ENCODE measurements around the gene EPB41.
"Not testable (repeated sequence)": the region's sequence is repeated elsewhere in the genome, so short reads cannot be mapped to it uniquely, and the experiment has no call there.

Gene EPB41

DNA sequence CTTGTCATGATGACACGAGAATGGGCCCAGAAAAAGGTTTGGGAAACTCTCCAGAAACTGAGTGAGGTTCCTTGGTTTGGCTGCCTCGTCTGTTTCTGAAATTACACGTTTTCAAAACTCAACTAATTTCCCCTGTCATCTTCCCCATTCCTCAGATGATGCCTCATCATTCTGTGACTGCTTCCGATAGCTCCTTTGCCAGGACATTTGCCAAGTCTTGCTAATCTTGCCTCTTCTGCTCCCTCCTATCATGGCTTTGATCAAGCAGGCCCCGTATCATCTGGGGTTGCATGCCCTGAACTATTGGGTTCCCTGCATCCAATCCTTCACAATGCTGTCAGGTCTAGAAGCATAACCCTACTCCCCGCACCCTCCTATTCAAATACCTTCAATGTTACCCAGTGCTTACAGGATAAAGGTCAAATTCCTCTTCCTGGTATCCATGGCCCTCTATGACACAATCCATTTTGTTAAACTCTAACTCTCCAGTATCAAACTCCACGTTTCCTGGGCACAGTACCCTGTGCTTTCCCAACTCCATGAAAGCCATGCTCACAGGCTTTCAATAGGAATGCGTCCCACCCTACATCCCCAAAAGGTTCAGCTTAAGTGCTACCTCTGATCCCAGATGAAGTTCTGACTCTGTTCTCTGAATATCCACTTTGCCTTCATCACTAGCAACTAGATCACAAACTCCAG is 231.5 kb downstream of the EPB41 start:
- DNase-seq = no peak

DNA sequence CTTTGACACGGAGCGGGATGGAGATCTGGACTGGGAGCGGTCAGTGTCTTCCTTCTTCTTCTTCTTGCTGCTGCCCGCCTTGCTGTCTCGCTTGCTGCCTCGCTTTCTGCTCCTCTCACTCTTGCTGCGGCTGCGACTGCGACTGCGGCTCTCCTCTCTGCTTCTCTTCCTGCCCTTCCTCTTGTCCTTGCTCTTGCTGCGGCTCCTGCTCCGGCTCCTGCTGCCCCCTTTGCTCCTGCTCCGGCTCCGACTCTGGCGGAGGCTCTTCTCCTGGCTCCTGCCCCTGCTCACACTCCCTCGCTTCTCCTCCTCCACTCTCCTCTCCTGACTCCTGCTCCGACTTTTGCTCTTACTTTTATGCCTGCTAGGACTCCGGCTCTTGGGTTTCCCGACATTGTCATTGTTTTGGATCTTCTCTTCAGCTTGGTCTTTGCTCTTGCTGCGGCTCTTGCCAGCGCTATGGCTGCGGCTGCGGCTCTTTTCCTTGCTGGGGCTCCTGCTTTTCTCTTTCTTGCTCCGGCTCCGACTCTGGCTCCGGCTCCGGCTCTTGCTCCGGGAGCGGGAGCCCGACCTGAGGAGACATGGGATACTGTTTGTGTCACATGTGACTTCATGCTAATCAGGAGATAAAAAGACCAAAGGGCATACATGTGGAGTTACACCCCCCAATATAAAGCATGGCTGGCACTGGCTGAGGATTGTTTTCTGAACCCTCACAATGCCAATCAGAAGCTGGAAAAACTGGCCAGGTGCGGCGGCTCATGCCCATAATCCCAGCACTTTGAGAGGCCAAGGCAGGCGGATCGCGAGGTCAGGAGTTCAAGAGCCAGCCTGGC is 234.5 kb downstream of the EPB41 start:
- DNase-seq = no peak

DNA sequence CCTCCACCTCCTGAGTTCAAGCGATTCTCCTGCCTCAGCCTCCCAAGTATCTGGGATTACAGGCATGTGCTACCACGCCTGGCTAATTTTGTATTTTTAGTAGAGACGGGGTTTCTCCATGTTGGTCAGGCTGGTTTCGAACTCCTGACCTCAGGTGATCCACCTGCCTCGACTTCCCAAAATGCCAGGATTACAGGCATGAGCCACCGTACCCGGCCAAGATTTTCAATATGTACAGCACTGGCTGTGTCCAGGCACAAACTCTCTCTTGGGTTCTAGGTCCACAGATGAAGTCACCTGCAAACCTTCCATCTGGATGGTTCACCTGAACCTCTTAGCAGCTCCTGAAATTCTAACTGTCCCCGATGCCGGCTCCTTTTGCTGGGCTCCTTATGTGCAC is 236.0 kb downstream of the EPB41 start:
- not testable (repeated sequence) for DNase-seq

- no peak for DNase-seq
These were observed 237.9 kb downstream of the EPB41 start for GRCh38 chr1:29152046-29152805.

DNA sequence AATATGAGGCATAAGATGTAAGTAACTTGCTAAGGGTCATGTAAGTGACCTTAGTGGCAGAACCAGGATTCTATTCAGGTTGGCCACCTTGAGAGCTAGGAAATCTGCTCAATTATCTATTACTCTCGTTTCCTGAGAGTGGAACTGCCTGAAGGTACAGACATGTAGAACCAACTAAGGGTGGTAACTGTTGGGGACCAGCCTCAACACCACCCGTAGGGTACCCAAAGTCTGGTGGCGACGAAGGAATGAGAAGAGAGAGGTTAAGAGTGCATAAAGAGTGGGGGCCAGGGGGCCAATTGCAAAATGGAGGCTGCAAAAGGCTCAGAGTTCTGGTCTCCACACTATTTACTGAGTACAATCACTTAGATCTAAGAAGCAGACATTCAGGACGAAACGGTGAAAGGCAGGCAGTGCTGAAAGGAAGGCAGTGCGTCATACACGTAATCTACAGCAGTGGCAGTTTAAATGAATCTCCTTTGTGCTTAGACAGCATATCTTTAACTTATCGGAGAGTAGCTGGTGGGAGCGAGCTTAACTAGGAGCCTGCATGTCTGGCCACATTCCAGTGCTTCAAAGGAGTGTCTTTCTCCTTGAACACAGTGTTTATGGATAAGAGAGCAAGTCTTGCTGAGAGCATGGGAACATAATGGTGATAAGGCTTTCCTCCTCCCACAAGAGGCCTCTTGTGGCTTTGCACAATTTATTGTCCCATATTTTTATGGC is 242.3 kb downstream of the EPB41 start:
- peak; percentile 31 for DNase-seq

DNA sequence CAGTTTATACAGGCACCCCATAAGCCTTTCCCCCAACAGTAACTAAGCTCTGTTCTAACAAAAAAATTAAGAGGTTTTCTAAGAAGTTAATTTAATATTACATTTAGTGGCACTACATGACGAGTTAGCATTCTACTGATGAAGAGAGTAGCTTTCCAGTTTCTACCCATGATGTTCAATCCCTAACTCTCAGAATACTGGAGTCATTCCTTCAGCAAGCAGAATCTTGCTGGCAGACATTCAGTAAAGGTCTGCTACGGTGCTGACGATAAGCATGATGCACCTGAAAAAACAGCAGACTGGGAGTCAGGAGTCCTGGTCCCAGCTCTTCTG is 242.9 kb downstream of the EPB41 start:
- no peak for DNase-seq

DNA sequence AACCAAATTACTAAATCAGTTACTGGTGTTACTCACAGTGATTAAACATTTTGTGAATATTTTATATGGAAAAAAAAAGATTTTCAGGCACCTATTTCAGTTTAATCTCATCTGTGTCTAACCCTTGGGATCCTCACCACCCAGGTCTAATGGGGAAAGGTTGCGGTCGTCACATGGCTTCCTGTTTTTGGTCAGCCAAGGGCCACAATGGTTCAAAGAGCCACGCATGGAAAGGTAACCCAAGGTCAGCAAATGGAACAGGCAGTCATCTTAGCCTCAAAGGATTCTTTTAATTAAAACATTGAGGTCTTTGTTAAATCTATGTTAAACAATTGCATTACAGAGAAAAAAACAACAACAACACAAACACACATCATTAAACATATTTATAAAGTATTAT is 245.4 kb downstream of the EPB41 start:
- DNase-seq = no peak

- no peak for DNase-seq
These were observed 247.7 kb downstream of the EPB41 start for GRCh38 chr1:29162025-29162424.

DNA sequence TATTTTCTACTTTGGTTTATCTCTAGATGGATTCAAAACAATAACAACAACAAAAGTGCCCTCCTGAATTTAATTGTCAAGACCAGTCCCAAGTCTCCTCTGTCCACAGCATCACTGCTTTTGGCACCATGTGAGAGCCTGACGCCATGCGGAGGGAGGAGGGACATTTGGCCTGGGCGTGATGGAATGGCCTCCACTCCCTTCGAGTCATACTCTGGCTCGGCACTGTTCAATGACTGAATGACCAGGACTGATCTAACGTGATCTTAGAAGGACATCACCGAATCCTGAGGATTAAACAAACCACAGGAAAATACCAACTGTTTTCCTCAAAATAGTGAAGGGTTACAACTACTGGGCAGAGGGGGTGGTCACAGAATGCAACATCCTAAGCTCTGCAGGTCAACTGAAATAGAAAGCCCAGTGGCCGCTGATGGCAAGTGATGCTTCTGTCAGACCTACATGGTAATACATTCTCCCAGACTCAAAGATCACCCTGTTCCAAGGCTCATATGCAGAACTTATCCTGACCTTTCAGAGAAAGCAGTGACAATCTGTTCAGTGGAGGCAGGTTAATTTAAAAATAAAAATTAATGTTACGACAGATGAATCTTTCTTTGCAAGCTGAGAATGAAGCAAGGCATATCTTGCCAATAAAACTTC is 248.2 kb downstream of the EPB41 start:
- no peak for DNase-seq

DNA sequence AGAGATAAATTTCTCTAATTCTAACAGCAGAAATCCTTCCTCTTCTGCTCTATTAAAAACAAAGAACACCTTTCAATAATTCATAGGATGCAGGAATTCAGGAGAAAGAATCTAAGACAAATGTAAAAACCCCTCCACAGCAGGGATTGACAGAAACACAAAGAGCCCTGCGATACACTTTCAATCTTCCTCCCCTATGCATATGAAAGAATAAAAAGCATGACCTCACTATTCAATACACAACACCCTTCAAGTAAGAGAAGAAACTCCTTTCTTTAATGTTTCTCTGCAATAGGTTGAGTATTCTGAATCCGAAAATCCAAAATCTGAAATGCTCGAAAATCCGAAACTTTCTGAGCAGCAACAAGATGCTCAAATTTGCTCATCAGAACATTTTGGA is 250.2 kb downstream of the EPB41 start:
- no peak for DNase-seq

DNA sequence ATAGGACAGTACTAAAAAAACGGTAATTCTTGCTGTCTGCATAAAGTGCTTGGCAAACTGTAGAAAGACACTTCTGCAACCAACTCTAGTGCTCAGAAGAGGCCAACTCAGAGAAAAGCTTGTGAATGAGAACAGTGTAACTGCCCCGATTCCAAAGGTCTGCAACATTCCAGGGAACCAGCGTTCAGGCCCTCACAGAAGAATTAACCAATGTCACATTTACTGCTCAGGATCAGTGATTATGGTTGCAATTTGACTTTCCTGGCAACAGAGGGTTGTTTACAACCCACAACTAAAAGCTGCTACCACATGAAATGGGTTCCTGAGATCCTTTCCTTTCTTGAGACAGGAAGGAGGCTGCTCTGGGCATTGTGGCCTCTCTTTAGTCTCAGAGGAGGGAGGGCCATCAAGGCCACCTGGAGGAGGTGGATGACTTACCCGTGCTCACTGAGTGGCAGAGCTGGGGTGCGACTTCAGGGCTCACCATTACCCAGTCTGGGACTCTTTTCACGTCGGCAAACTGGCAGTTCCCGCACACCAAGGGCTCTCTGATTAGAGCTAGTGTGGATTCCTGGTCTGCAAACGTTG is 252.0 kb downstream of the EPB41 start:
- no peak for DNase-seq

GRCh38 chr1:29167904-29168303 is 253.5 kb downstream of the EPB41 start:
- no peak for DNase-seq

Data from DMS53 (cell line).